GM12801 (cell line): ENCODE measurements around the gene TOMM6.

Experiments
- CTCF ChIP-seq: IDR thresholded peaks from one replicate; pipeline ENCODE4 v1.5.1; 2011; ENCODE audit warnings: control low read depth; ENCODE audit not compliant: insufficient read length; ENCODE audit errors: extremely low read depth

TOMM6 gene

GRCh38 chr6:41787219-41787917 is at the start of gene TOMM6:
Gene TOMM6 (plus strand): TSS chr6:41787694. CDS start chr6:41787698, 4 bp downstream.
- TF ChIP-seq CTCF: no peak

- TF ChIP-seq CTCF: no peak
Observed at GRCh38 chr6:41739041-41739440, 48.5 kb upstream of the TOMM6 start.

DNA sequence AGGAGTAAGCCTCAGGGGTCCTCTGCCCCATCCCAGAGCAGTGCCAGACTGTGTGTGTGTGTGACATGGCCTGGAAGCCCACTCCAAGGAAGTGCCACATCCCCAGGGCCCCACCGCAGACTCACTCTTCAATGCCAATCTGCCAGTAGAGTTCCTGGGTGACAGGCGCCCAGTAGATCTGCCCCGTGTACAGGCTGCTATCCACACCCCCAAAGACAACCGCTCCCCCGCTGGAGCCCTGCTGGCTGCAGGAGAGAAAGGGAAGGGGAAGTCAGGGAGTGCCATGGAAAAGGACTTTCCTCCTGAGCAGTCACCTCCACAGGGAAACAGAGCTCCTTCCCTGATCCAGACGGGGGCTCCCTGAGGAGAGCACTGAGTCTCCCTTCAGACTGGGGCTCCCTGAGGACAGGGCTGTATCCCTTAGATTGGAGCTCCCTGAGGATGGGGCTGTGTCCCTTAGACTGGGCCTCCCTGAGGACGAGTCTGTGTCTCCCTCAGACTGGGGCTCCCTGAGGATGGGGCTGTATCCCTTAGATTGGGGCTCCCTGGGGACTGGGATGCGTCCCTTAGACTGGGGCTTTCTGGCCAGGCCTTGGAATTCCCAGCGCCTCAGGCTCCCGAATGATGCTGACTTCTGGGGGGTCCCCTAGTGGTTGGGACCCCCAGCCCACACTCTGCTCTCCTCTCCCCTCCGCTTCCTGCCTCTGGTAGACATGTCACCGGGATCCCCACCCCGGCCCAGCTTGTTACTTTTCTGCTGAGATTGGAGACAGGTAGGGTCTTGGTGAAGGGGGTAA is 46.9 kb upstream of the TOMM6 start:
- no peak for TF ChIP-seq CTCF

- no peak for TF ChIP-seq CTCF
Observed at GRCh38 chr6:41741625-41742490, 45.6 kb upstream of the TOMM6 start.

- TF ChIP-seq CTCF: no peak
Observed at GRCh38 chr6:41743406-41744235, 43.9 kb upstream of the TOMM6 start.

DNA sequence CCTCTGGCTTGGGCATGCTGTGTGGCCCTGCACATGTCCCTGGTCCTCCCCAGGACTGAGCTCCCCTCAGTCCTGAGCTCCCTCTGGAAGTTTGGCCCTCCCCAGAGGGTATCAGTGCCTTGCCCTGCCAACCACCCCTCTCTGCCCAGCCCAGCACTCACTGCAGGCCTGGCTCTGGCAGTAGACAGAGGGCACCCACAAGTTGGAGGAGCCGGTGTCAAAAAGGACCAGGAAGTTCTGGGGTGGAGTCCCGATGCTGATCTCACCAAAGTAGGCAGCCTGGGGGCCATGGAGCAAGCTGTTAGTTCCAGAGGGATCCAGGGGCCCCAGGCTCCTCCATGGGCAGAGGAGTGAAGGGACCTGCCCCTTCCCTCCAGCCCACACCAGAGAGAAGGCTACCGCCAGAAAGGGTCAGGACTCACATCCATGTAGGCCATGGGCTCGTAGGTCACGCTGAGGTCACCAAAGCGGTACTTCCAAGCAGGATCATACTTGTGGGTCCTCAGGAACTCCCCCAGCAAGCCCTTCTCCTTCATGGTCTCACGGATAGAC is 43.2 kb upstream of the TOMM6 start:
- no peak for TF ChIP-seq CTCF
